LHCN-M2 (cell line): ENCODE measurements around the gene ASCC3. TPM values are rescaled to one million over a fixed set of nuclear protein-coding genes. Genes with fewer than 3 reads are reported as not detected.

ENCODE experiments used
- DNase-seq: peaks from one replicate; pipeline ENCODE4 v3.0.0-alpha.2; 2012; ENCODE audit warnings: low read depth
- total RNA-seq: library from RNA; depleted of rRNA; stranded (reverse); fragments of >200 nt; gene quantifications from 2 replicates; pipeline ENCODE4 v1.2.3, GENCODE V29; 2014

The ASCC3 gene
- total RNA-seq, 1 experiment from 2014 or later, result 87.1 TPM

- no peak for DNase-seq
Measured at GRCh38 chr6:100599088-100599770, 281.9 kb downstream of the ASCC3 start.

DNA sequence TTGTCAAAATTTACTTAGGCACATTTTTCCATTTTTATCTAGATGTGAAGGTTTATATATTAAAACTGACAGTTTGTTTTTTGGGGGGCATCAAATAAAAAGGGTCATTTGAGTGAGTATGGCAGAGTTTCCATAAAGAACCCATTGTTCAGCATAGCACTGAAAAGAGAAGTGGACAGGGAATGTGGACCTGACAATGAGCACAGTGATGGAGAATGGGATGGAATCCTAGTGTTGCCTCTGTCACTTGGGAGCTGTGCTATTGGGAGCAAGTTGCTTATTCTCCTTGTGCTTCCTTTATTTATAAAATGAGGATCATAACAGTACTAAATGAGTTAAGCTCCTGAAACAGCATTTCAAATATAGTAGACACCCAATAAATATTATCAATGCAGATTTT is 285.7 kb downstream of the ASCC3 start:
- no peak for DNase-seq

GRCh38 chr6:100593522-100593921 is 287.6 kb downstream of the ASCC3 start:
- peak; percentile 74 for DNase-seq

- DNase-seq, result peak; percentile 11
Measured at GRCh38 chr6:100592929-100593328, 288.2 kb downstream of the ASCC3 start.

GRCh38 chr6:100577425-100577824 is 303.7 kb downstream of the ASCC3 start:
- no peak for DNase-seq

DNA sequence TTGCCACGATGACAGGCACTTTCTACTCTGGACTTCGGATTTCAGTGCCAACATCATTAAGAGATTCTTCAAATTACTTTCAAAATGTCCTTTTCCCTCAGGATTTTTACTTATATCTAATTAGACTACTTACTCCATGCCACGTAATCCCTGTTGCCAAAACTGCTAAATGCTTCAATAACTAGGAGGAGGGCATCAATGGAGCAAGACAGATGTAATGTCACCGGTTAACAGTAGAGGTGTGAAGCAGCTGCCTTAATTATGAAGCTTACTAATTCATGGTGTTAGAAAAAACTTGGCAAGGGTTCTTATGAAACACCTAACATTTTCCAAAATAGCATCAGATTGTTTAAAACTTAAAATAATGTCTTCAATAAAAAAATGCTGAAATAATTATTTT is 305.2 kb downstream of the ASCC3 start:
- no peak for DNase-seq

GRCh38 chr6:100574836-100575235 is 306.3 kb downstream of the ASCC3 start:
- no peak for DNase-seq

DNA sequence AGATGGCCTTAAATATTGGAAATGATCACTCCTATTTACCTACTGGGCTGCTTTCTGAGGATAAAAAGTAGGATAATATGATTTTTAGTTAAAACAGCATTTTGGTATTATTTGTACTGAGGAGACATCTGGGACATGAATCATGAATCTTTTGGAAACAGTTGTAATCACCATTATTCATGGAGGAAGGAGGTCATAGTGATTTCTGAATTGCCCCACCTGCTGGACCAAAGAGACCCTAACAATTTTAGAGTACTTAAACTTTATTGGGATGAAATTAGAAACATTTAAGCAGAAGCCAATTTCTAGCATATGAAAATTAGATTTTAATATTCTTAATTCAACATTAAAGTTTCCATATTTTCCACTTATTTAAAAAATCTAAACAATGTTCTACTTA is 308.0 kb downstream of the ASCC3 start:
- peak; percentile 76 for DNase-seq

GRCh38 chr6:100568255-100568654 is 312.9 kb downstream of the ASCC3 start:
- DNase-seq, result no peak

DNA sequence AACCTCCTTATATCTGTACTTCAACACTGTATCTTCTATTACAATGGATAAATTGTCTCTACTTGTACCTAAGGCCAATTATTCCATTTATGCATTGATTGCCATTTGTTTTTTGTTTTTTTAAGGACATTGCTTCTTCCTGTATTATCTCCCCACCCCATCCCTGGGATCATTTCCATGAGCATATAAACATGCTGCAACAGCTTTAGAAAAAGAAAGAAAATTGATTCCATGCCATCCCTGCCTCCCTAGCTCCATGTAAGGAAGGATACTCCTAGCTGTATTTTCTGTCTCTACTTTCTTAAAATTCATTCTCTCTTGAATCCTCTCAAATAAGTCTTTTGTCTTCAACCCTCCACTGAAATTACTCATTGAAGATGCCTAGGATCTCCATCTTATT is 314.6 kb downstream of the ASCC3 start:
- no peak for DNase-seq

- no peak for DNase-seq
Measured at GRCh38 chr6:100565439-100566104, 315.6 kb downstream of the ASCC3 start.

DNA sequence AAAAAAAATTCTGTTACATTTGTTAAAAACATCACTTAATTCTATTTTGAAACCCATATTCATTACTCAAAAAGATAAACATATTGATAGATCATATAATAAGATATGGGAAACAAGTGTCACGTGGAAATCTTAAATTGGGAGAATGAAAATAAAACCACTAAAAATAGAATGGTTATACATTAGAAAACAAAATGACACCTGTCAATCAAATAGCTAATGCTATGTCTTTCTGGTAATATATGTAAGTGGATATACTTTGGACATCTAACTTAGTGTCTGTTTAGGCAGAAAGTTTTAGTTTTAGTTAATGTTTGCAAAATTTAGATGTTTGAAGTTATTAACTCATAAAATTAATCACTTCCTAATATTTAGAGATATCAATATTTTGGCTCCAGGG is 321.3 kb downstream of the ASCC3 start:
- DNase-seq, result no peak

- DNase-seq, result no peak
Measured at GRCh38 chr6:100554228-100554627, 326.9 kb downstream of the ASCC3 start.

- no peak for DNase-seq
Measured at GRCh38 chr6:100553243-100553642, 327.9 kb downstream of the ASCC3 start.

- peak; percentile 71 for DNase-seq
Measured at GRCh38 chr6:100549406-100550167, 331.5 kb downstream of the ASCC3 start.

GRCh38 chr6:100538086-100538485 is 343.0 kb downstream of the ASCC3 start:
- DNase-seq, result peak; percentile 39

GRCh38 chr6:100518588-100518987 is 362.5 kb downstream of the ASCC3 start:
- DNase-seq, result no peak

GRCh38 chr6:100517633-100518032 is 363.5 kb downstream of the ASCC3 start:
- no peak for DNase-seq

DNA sequence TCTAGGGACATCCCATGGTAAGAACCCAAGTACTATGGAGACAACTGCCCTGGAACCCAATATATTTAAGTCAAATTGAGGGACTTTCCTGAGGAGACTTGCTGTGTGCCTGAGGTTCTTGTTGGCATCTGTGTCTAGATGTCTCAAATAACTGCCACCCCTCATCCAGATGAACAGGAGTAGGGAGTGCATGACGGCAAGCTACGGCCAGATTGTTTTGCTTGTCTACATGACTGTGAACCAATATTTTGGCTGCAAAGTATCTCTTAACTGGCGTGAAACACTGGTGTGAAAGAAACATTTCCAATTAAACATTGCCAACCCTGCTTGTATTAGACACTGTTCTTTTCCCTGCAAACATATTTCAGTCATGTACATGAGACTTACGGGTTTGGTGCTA is 364.0 kb downstream of the ASCC3 start:
- DNase-seq, result no peak

DNA sequence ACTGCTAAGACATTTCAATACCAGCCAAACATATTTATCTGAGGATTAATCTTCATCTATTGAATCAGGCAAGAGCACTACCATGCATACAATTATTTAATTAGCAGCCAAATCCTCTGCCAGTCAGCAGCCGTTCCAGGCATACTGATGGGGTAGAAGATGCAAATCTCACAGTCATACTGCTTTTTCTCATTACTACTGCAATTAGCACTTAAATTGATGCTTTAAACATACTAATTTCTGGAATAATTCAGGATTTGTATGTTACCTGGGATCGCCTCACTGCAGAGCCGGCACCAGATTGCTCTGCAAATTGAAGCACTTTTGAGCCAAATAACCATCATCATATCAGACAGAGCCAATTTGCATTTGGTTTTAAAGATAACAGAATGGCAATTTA is 366.5 kb downstream of the ASCC3 start:
- no peak for DNase-seq

DNA sequence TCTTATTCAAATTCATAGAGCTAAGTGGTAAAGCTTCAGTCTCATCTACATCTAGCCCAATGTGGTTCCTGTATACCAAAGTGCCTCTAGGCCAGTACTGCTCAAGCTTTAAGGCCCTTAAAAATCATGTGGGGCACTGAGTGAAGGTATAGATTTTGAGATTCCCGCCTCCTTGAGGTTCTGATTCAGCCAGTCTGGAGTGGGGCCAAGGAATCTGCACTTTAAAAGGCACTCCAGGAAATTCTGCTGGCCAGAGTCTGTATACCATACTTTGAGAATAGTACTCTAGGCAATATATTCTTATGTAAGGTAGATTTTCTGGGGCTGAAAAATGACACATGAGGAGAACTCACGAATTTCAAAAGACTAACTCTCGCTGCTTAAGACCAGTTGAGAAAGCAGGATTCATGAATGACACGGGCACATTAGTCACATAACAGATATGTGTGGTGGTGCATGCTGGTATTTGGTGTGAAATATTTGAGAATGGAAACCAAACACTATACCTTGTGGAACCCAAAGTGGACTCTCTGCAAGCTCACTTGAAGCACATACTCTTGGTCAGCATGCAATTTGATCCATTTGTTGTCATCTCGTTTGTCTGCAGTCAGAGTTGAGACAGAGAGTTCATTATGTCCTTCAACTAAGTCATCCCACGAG is 368.8 kb downstream of the ASCC3 start:
- DNase-seq, result peak; percentile 88

- DNase-seq, result no peak
Measured at GRCh38 chr6:100509101-100509500, 372.0 kb downstream of the ASCC3 start.
